NCI-H2227 treated with DMSO at 0.1 percent for 48 hours (cell line): ENCODE results near the gene FAM131A.

Source experiments
- DNase-seq: peaks from one replicate; lab custom pipeline; 2025; lab: John Stamatoyannopoulos, UW

FAM131A gene

DNA sequence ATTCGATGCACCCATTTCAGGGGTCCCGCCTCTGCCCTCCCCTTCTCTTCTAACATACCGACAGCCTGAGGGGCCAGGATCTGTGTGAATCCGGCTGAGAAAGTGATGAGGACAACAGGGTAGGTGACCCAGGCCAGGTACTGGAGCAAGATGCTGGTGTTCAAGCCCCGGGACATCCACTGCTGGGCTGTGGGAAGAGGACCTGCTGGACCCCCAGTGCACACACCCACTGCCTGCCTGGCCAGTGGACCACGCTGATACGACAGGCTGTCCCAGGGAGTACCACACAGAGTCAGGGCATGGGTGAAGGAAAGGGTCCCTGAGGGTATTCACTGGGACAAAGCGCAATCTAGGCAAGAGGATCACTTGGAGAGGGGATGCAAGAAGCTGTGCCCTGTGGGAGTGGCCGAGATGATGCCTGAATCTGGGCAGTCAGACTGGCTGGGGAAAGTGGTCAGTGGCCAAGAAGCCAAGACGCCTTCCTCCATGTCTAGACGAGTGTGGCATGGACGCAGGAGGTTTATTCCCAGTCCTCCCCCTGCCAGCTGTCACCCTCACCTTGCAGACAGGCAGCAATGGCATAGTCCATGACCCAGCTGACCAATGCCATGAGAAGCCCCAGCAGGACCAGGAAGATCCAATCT lies 20.8 kb downstream of the FAM131A start:
- no peak for DNase-seq

GRCh38 chr3:184358921-184359350 lies 21.5 kb downstream of the FAM131A start:
- DNase-seq = no peak

- DNase-seq = no peak
Measured at GRCh38 chr3:184359610-184360009, 22.2 kb downstream of the FAM131A start.

- DNase-seq = no peak
Measured at GRCh38 chr3:184360070-184360928, 22.9 kb downstream of the FAM131A start.

GRCh38 chr3:184360929-184361531 lies 23.6 kb downstream of the FAM131A start:
- no peak for DNase-seq

GRCh38 chr3:184361532-184361931 lies 24.1 kb downstream of the FAM131A start, which contains the start of the genes CLCN2 and POLR2H:
Gene CLCN2 (minus strand): TSS chr3:184361605. CDS start chr3:184361479, 126 bp downstream.
Gene POLR2H (plus strand): TSS chr3:184361710. CDS start chr3:184363493, 1,783 bp downstream.
- DNase-seq = peak; percentile 36

DNA sequence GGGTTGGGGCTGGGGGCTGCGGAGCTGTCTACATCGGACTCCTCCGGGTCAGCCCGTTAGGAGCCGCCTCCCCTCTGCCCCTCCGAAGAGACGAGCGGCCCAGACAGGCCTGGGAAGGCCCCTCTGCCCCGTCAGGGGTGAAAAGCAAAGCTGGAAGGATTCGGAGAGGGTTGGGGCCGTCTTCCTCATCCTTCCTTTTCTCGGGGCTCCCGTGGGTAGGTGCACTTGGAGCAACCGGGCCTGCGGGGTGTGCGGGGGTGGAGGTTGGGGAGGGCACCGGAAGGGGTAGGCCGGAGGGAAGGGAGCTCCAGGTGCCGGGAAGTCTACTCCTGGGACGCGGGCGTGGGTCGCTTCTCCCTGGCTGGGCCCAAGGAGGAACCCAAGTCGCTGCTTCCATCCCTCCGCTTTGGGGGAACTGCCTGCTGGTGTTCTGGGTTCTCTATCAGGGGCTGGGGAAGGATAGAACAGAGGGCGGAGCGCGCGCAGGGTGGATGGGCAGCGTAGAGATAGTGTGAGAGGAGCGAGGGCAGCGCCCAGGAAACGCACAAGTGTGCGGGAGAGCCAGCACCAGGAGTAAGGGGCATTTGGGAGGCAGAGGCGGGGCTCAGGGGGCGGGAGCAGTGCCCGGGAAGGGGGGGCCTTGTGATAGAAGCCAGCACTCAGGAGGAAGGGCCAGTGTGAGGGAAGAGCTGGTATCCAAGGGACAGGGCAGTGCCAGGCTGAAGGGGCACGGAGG lies 24.7 kb downstream of the FAM131A start:
- peak; percentile 77 for DNase-seq

- peak; percentile 97 for DNase-seq
Measured at GRCh38 chr3:184362668-184363546, 25.5 kb downstream of the FAM131A start.

GRCh38 chr3:184366619-184367289 lies 29.4 kb downstream of the FAM131A start:
- no peak for DNase-seq

DNA sequence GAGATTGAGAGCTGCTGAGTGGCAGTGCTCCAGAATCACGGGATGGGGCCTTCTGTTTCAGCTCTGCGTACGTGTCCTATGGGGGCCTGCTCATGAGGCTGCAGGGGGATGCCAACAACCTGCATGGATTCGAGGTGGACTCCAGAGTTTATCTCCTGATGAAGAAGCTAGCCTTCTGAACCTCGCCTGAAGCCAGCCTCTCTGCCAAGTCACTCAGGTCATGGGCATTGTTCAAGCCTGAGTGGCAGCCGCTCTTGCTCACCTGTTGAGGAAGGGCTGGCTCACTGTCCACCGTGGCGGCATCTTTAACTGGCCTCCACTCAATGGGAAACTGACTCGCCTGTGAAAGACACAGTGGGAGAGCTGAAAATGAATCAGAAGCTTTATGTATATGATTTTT lies 30.7 kb downstream of the FAM131A start:
- DNase-seq = no peak

DNA sequence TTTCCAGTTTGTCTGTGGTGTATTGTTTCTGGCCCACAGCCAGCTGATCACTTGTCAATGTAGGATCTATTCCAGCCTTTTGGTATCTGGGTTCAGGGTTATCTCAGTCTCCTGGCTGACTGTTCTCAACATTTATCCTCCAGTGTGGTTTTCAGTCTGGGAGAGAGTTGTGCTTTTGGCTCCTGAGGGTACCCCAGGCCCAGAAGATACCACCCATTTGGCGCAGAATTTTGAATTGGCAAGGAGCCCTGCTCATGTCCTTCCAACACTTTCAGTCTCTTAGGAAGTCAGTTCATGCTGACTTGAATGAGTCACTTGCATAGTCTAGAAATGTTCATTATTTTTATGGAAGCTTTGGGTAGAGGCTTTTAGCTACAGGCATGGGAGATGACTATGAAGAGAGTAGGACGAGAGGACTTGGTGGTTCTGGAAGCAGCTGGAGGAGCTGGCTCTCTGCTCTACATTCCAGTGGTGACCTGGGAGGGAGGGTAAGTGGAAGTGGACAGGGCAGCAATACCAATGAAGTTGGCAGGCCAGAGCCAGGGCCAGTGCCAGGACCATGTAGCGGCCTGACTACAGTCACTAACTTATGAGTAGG lies 31.3 kb downstream of the FAM131A start:
- DNase-seq = no peak

- peak; percentile 62 for DNase-seq
Measured at GRCh38 chr3:184371570-184372018, 34.2 kb downstream of the FAM131A start.

- DNase-seq = no peak
Measured at GRCh38 chr3:184372296-184372821, 35.0 kb downstream of the FAM131A start.

DNA sequence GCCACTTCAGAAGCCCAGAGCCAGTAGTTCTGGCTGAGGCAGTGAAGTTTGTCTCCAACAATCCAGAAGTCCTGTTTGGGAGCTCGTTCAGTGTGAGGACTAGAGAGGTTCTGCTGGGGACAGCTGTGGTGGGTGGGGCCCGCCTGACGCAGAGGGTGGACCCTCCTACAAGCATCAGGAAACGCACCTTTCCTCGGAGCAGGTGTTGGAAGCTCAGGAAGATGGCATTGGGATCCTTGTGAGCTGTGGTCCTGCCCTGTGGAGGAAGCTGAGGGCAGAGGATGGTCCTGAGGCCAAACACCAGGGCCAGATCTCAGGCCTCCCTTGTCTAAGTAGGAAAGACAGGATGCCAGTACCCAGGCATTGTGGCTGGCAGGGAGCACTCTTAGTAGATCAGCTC lies 35.5 kb downstream of the FAM131A start:
- DNase-seq = no peak

DNA sequence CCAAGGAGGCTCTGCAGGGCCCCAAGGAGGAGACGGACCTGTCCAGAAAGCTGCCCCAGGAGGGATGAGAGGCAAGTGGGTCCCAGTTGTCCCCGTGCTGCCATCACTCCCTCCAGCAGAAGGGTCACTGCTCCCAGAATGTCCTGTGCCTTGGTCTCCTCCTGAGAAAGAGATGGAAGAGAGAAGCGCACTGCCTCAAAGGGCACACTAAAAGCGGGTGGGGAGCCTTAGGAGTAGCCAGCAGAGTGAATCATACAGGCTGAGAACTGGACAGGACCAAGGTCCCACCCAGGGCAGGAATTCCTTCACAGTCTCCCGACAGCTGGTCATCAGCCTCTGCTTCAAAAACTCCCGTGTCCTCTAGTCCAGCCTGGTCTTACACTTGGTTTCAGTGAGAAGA lies 36.0 kb downstream of the FAM131A start:
- DNase-seq = no peak

DNA sequence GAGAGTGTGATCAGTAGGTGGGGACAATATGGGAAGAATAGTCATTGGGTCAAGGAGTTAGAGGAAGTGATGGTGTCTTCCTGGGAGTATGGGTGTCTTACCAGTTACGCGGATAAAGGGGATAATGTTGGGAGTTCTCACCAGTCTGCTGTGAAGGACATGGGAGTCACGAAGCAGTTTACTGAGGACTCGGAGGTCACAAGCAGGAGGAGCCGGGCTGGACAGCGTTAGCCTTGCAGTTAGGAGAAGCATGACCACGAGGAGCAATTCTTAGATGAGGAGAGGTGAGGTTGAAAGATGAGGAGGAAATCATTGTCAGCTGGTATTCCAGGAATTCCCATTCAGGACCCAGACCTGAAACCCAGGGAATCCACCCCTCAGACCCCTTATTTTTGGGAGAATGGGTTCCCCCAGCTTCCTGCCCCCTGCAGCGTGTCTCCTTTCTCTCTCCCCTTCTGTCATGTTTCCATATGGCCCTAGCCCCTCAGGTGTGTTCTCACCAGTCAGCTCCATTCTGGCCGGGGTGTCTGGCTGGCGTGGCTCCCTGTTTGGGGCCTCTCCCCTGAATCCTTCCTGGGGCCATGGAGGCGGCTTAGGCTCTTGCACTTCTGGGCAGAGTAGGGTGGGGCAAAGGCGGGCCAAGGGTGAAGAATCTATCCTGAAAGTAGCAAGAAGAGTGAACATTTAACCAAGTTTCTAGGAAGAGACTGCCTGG lies 38.5 kb downstream of the FAM131A start:
- no peak for DNase-seq

- DNase-seq = no peak
Measured at GRCh38 chr3:184377374-184377773, 40.0 kb downstream of the FAM131A start.

DNA sequence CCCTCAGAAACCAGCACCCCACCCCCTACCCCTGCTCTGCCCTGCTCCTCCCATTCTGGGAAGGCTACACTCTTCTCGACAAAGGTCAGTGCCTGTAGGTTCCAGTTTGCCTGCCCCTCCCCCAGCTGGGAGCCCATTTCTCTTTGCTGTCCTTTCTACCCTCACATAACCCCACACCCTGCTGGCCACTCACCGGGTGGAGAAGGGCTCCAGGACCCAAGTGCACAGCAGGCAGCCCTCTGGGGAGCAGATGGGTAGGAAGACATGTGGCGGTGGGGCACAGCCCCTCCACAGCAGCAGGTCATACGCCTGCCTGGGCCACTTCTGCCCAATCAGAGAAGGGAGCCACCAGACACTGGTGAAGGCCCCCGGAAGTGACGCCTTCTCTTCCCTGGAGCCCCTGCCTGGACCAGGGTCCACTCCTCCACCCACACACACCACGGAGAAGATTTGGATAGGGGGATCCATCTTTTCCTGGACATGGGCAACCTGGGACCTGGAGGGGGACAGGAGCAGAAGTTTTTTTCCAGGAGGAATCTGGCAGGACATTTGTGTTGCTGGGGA lies 40.6 kb downstream of the FAM131A start, which contains the start of gene THPO:
THPO (minus strand) TSS at position 326 of the 564 bp plus-strand sequence. CDS start 1,948 bp downstream, outside the sequence.
- DNase-seq = no peak
